Superior temporal gyrus (tissue), 1 donor: ENCODE data around the gene PEX7.
"Not testable (repeated sequence)": the region's sequence is repeated elsewhere in the genome, so short reads cannot be mapped to it uniquely, and the experiment has no call there.

Source experiments
- DNase-seq: peaks from one replicate; pipeline ENCODE4 v3.0.0-alpha.2; 2016; ENCODE audit errors: extremely low spot score

The PEX7 gene

GRCh38 chr6:136840276-136841001 is 18.0 kb downstream of the PEX7 start:
- DNase-seq = no peak

- DNase-seq = no peak
Observed at GRCh38 chr6:136843210-136843609, 20.8 kb downstream of the PEX7 start.

- peak; percentile 67 for DNase-seq
Observed at GRCh38 chr6:136846046-136846445, 23.7 kb downstream of the PEX7 start.

- DNase-seq = not testable (repeated sequence)
Observed at GRCh38 chr6:136846477-136846876, 24.1 kb downstream of the PEX7 start.

GRCh38 chr6:136849979-136850563 is 27.7 kb downstream of the PEX7 start:
- DNase-seq = not testable (repeated sequence)

- DNase-seq = no peak
Observed at GRCh38 chr6:136859430-136859829, 37.0 kb downstream of the PEX7 start.

- no peak for DNase-seq
Observed at GRCh38 chr6:136860043-136860442, 37.7 kb downstream of the PEX7 start.

- DNase-seq = no peak
Observed at GRCh38 chr6:136862662-136863061, 40.3 kb downstream of the PEX7 start.

GRCh38 chr6:136863752-136864151 is 41.4 kb downstream of the PEX7 start:
- no peak for DNase-seq

- DNase-seq = no peak
Observed at GRCh38 chr6:136864676-136865075, 42.3 kb downstream of the PEX7 start.

GRCh38 chr6:136866872-136867416 is 44.6 kb downstream of the PEX7 start:
- no peak for DNase-seq

- DNase-seq = no peak
Observed at GRCh38 chr6:136869451-136869850, 47.1 kb downstream of the PEX7 start.

GRCh38 chr6:136873748-136874147 is 51.4 kb downstream of the PEX7 start:
- no peak for DNase-seq

GRCh38 chr6:136876469-136876868 is 54.1 kb downstream of the PEX7 start:
- DNase-seq = not testable (repeated sequence)

GRCh38 chr6:136880748-136881460 is 58.5 kb downstream of the PEX7 start:
- no peak for DNase-seq

- DNase-seq = no peak
Observed at GRCh38 chr6:136886091-136886490, 63.7 kb downstream of the PEX7 start.

- DNase-seq = no peak
Observed at GRCh38 chr6:136887953-136888352, 65.6 kb downstream of the PEX7 start.

GRCh38 chr6:136889271-136890193 is 67.1 kb downstream of the PEX7 start:
- no peak for DNase-seq

- DNase-seq = no peak
Observed at GRCh38 chr6:136890194-136890839, 67.9 kb downstream of the PEX7 start.

- DNase-seq = no peak
Observed at GRCh38 chr6:136890986-136891385, 68.6 kb downstream of the PEX7 start.

GRCh38 chr6:136893187-136893586 is 70.8 kb downstream of the PEX7 start:
- DNase-seq = no peak
